H1 (cell line): ENCODE results near the gene TLR1. TPM values are rescaled to one million over a fixed set of nuclear protein-coding genes. Genes with fewer than 3 reads are reported as not detected.

Experiments
- CTCF ChIA-PET: fragments of 300-600 bp; sonication (Branson Sonifier 250); formaldehyde crosslinking; loops from one replicate; lab custom pipeline; 2021; ENCODE audit not compliant: partially characterized antibody; lab: Charles Lee
- POLR2A ChIA-PET: fragments of 300-600 bp; sonication (Branson Sonifier 250); formaldehyde crosslinking; loops from one replicate; lab custom pipeline; 2021; ENCODE audit warnings: inconsistent platforms; ENCODE audit not compliant: partially characterized antibody; lab: Charles Lee
- DNase-seq, 2 experiments: peaks; one replicate each; pipeline versions ENCODE4 v3.0.0 to v3.0.0-alpha.2; 2010 to 2022; ENCODE audit warnings: low spot score in 2 of 2, low read depth in 1 of 2, mixed read lengths in 1 of 2
- FAIRE-seq: peaks from 2 replicates; lab custom pipeline; 2011; peaks lifted over from hg19 to GRCh38; lab: Jason Lieb, UNC
- H2AFZ ChIP-seq: 2 replicates; pipeline ENCODE4 v1.8.1; 2012; ENCODE audit warnings: low read length, inconsistent platforms
- H2AK5ac ChIP-seq: 2 replicates; pipeline ENCODE4 v1.6.1; 2013; ENCODE audit warnings: low read depth, low read length
- H2BK120ac ChIP-seq: replicated peaks from 2 replicates; pipeline ENCODE3; 2013; ENCODE audit warnings: low read depth, low read length, inconsistent platforms
- H2BK12ac ChIP-seq: 2 replicates; pipeline ENCODE4 v1.6.1; 2013; ENCODE audit warnings: low read depth, low read length
- H2BK15ac ChIP-seq: 2 replicates; pipeline ENCODE4 v1.6.1; 2013; ENCODE audit warnings: low read length
- H2BK20ac ChIP-seq: 2 replicates; pipeline ENCODE4 v1.6.1; 2013; ENCODE audit warnings: low read length
- H2BK5ac ChIP-seq: 2 replicates; pipeline ENCODE4 v1.6.1; 2013; ENCODE audit warnings: low read depth, low read length
- H3K14ac ChIP-seq: 2 replicates; pipeline ENCODE4 v1.6.1; 2013; ENCODE audit warnings: inconsistent platforms; ENCODE audit not compliant: insufficient read length
- H3K18ac ChIP-seq: 2 replicates; pipeline ENCODE4 v1.6.1; 2013; ENCODE audit warnings: low read length; ENCODE audit errors: extremely low read depth
- H3K23ac ChIP-seq: 2 replicates; pipeline ENCODE4 v1.6.1; 2013; ENCODE audit warnings: inconsistent platforms; ENCODE audit not compliant: insufficient read length
- H3K23me2 ChIP-seq: 2 replicates; pipeline ENCODE4 v1.6.1; 2013; ENCODE audit warnings: low read depth, low read length
- H3K27ac ChIP-seq: 2 replicates; pipeline ENCODE4 v1.6.1; 2011; ENCODE audit warnings: low read depth, low read length, inconsistent platforms
- H3K27me3 ChIP-seq, 4 experiments: replicated peaks in 1 of 4; 1 replicate in 1 of 4; 2 replicates in 3 of 4; pipeline versions ENCODE4 v1.6.1 to v1.8.1; 2011 to 2013; ENCODE audit warnings: low read length in 3 of 4, mild to moderate bottlenecking in 3 of 4, inconsistent platforms in 2 of 4, mixed read lengths in 2 of 4, moderate library complexity in 1 of 4; ENCODE audit not compliant: control insufficient read depth in 3 of 4, insufficient read depth in 3 of 4; ENCODE audit errors: extremely low read depth in 1 of 4
- H3K36me3 ChIP-seq, 4 experiments: 2 replicates each; pipeline versions ENCODE4 v1.6.1 to v1.8.1; 2011 to 2013; ENCODE audit warnings: mild to moderate bottlenecking in 4 of 4, low read length in 3 of 4, moderate library complexity in 2 of 4, control low read depth in 1 of 4, inconsistent platforms in 1 of 4; ENCODE audit not compliant: insufficient read depth in 4 of 4, control insufficient read depth in 2 of 4
- H3K4ac ChIP-seq: replicated peaks from 2 replicates; pipeline ENCODE3; 2013; ENCODE audit warnings: low read length, low read depth, mixed read lengths, inconsistent platforms; ENCODE audit not compliant: insufficient read length
- H3K4me1 ChIP-seq, 4 experiments: replicated peaks in 1 of 4; 1 replicate in 1 of 4; 2 replicates in 3 of 4; pipeline versions ENCODE4 v1.6.1 to v1.8.1; 2011 to 2013; ENCODE audit warnings: low read length in 3 of 4, inconsistent platforms in 2 of 4, mixed read lengths in 1 of 4; ENCODE audit not compliant: insufficient read depth in 4 of 4, control insufficient read depth in 3 of 4
- H3K4me2 ChIP-seq, 2 experiments: 2 replicates each; pipeline versions ENCODE4 v1.6.1 to v1.8.1; 2011 to 2013; ENCODE audit warnings: low read depth in 2 of 2, low read length in 2 of 2, control low read depth in 1 of 2, inconsistent platforms in 1 of 2, mild to moderate bottlenecking in 1 of 2; ENCODE audit not compliant: insufficient read depth in 1 of 2
- H3K4me3 ChIP-seq, 4 experiments: fragments of 200-600, 300-600 bp in 1 of 4; sonication (generic), shearing (Covaris generic), sonication (Bioruptor Twin) in 1 of 4; 2 replicates each; pipeline versions ENCODE4 v1.5.1 to v1.8.1; 2011 to 2016; ENCODE audit warnings: low read length in 4 of 4, low read depth in 3 of 4, control low read depth in 2 of 4, inconsistent platforms in 2 of 4, mild to moderate bottlenecking in 2 of 4, mixed read lengths in 1 of 4, moderate library complexity in 1 of 4; ENCODE audit not compliant: insufficient read depth in 2 of 4; ENCODE audit errors: extremely low read depth in 1 of 4
- H3K56ac ChIP-seq: replicated peaks from 2 replicates; pipeline ENCODE3; 2013; ENCODE audit warnings: low read depth, mild to moderate bottlenecking, mixed read lengths, low read length, inconsistent platforms; ENCODE audit not compliant: insufficient read length
- H3K79me1 ChIP-seq: 2 replicates; pipeline ENCODE4 v1.6.1; 2013; ENCODE audit warnings: low read depth, low read length, control low read depth
- H3K79me2 ChIP-seq, 2 experiments: 2 replicates each; pipeline versions ENCODE4 v1.6.1 to v1.8.1; 2012 to 2013; ENCODE audit warnings: low read length in 2 of 2, mild to moderate bottlenecking in 2 of 2, inconsistent platforms in 1 of 2; ENCODE audit not compliant: insufficient read depth in 2 of 2, control insufficient read depth in 1 of 2
- H3K9ac ChIP-seq, 4 experiments: replicated peaks in 1 of 4; 1 replicate in 1 of 4; 2 replicates in 3 of 4; pipeline versions ENCODE4 v1.6.1 to v1.8.1; 2011 to 2013; ENCODE audit warnings: low read depth in 3 of 4, low read length in 3 of 4, control low read depth in 2 of 4, mild to moderate bottlenecking in 2 of 4, moderate library complexity in 2 of 4, inconsistent platforms in 1 of 4; ENCODE audit errors: extremely low read depth in 1 of 4
- H3K9me3 ChIP-seq, 2 experiments: 2 replicates each; pipeline versions ENCODE4 v1.6.1 to v1.8.1; 2012 to 2013; ENCODE audit warnings: mild to moderate bottlenecking in 2 of 2, moderate library complexity in 2 of 2, control low read depth in 1 of 2, inconsistent platforms in 1 of 2, low read depth in 1 of 2, low read length in 1 of 2, mixed read lengths in 1 of 2; ENCODE audit not compliant: insufficient read depth in 2 of 2
- H4K20me1 ChIP-seq, 2 experiments: replicated peaks in 1 of 2; 2 replicates each; pipeline versions ENCODE3 to v1.8.1; 2011 to 2013; ENCODE audit warnings: inconsistent platforms in 2 of 2, low read length in 2 of 2, mild to moderate bottlenecking in 1 of 2; ENCODE audit not compliant: insufficient read depth in 2 of 2, control insufficient read depth in 1 of 2
- H4K5ac ChIP-seq: 2 replicates; pipeline ENCODE4 v1.6.1; 2013; ENCODE audit warnings: low read length, low read depth, mixed read lengths, inconsistent platforms; ENCODE audit not compliant: insufficient read length
- H4K8ac ChIP-seq: 2 replicates; pipeline ENCODE4 v1.8.0; 2013; ENCODE audit warnings: mild to moderate bottlenecking, moderate library complexity, low read length, inconsistent platforms; ENCODE audit not compliant: insufficient read depth; ENCODE audit errors: extremely low read depth
- H4K91ac ChIP-seq: replicated peaks from 2 replicates; pipeline ENCODE3; 2013; ENCODE audit warnings: low read length, mixed read lengths, inconsistent platforms; ENCODE audit not compliant: insufficient read length
- BCL11A ChIP-seq, 2 experiments: IDR thresholded peaks; one replicate each; pipeline ENCODE4 v1.6.1; 2011; ENCODE audit warnings: low read depth in 2 of 2, low read length in 2 of 2, mild to moderate bottlenecking in 2 of 2
- CEBPB ChIP-seq: IDR thresholded peaks from 2 replicates; pipeline ENCODE4 v1.6.1; 2012; ENCODE audit warnings: low read depth, low read length
- HDAC2 ChIP-seq, 2 experiments: fragments of 300-600 bp in 1 of 2; sonication (generic) in 1 of 2; IDR thresholded peaks; 2 replicates each; pipeline ENCODE4 v1.6.1; 2011 to 2012; ENCODE audit warnings: low read depth in 2 of 2, low read length in 2 of 2, mild to moderate bottlenecking in 2 of 2, moderate library complexity in 2 of 2, borderline replicate concordance in 1 of 2, inconsistent platforms in 1 of 2
- JUN ChIP-seq: IDR thresholded peaks from 2 replicates; pipeline ENCODE4 v1.6.1; 2011; ENCODE audit warnings: low read depth, mild to moderate bottlenecking, improper control_type of control experiment, low read length
- KDM1A ChIP-seq: fragments of 200-600, 300-600 bp; sonication (generic); IDR thresholded peaks from 2 replicates; pipeline ENCODE4 v1.7.1; 2016; ENCODE audit warnings: mild to moderate bottlenecking, low read length, borderline replicate concordance
- KDM5A ChIP-seq: fragments of 200-600 bp; IDR thresholded peaks from 2 replicates; pipeline ENCODE4 v1.7.1; 2012; ENCODE audit warnings: mild to moderate bottlenecking, low read length, inconsistent platforms, mixed read lengths
- POU5F1 ChIP-seq: IDR thresholded peaks from 2 replicates; pipeline ENCODE4 v1.6.1; 2011; ENCODE audit warnings: low read depth, mild to moderate bottlenecking, low read length, moderate library complexity
- TBP ChIP-seq: IDR thresholded peaks from 2 replicates; pipeline ENCODE4 v1.6.1; 2011; ENCODE audit warnings: low read depth, low read length, improper control_type of control experiment
- TCF12 ChIP-seq: IDR thresholded peaks from 2 replicates; pipeline ENCODE4 v1.6.1; 2011; ENCODE audit warnings: low read depth, mild to moderate bottlenecking, low read length
- WGBS, 2 experiments: shearing (Covaris generic) in 1 of 2; methylation state at CpG; one replicate each; pipeline versions ENCODE4 v1.1.6 to v1.1.7; 2013 to 2015; ENCODE audit warnings: low lambda C conversion rate in 2 of 2, mixed read lengths in 2 of 2, inconsistent platforms in 1 of 2, low coverage in 1 of 2, missing lambda C conversion rate in 1 of 2; ENCODE audit not compliant: insufficient replicate concordance in 2 of 2, insufficient coverage in 1 of 2, insufficient read length in 1 of 2; ENCODE audit errors: extremely low coverage in 1 of 2, missing lambda C conversion rate in 1 of 2; 5-methylcytosine and 5-hydroxymethylcytosine counted together
- polyA plus RNA-seq, 7 experiments: library from polyadenylated mRNA; depleted of rRNA in 3 of 7; stranded (reverse) in 5 of 7; unstranded in 2 of 7; fragments of >200 nt in 5 of 7; fragments of 200-250 nt in 2 of 7; gene quantifications; 1 replicate in 5 of 7; 2 replicates in 1 of 7; 4 replicates in 1 of 7; pipeline versions ENCODE4 v1.2.1 to v1.2.3, GENCODE V29; 2011 to 2013; ENCODE audit warnings: missing spikeins in 2 of 7, mixed read lengths in 2 of 7
- total RNA-seq: library from RNA; stranded (reverse); fragmentation: NEBNext Ultra II Directional; extraction: Animal tissue kit (Norgen Biotek cat#: 25700); gene quantifications from 2 replicates; pipeline ENCODE4 v1.2.1, GENCODE V29; 2021
- TF ChIP-seq, protein P1 (sequence below): IDR thresholded peaks from 2 replicates; pipeline ENCODE4 v1.6.1; 2012; ENCODE audit warnings: inconsistent platforms
- TF ChIP-seq, protein P2 (sequence below): IDR thresholded peaks from 2 replicates; pipeline ENCODE4 v1.6.1; 2011; ENCODE audit warnings: low read depth, mild to moderate bottlenecking, low read length; ENCODE audit not compliant: insufficient read depth
- TF ChIP-seq, protein P3 (sequence below): IDR thresholded peaks from 2 replicates; pipeline ENCODE4 v1.6.1; 2012; ENCODE audit warnings: inconsistent platforms

The TLR1 gene
- total and polyA plus RNA-seq, 2 of the 8 experiments (the other 6 are each of a cell fraction or from before 2014, with no cell fraction given): not detected

DNA sequence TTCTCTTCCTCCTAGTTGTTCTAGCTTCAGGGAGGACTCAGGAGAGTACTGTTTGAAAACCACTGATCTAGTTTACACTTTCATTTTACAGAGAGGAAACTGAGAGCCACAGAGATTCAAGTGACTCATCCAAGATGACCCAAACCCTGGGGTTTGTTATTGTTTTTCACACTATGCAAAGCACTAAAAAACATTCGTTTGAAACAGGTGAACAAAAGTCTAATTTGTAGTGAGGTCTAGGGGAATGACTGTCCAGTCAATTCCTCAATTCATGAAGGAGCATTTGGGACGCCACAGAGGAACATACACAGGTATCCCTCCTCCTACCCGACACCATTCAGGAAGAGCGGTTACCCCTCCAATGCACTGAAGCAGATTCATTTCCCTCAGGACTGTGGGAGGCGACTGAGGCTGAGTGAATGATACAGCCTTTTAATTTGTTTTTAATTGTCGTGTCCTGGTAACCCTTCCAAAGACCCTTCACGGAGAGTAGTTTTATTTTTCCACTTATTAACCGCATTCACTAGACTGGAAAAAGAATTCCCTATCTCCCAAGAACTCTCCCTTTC lies 52.1 kb downstream of the TLR1 start:
- no peak for FAIRE-seq
- peaks cover 6 to 7% of the 10 kb centered on the region in 2 experiments; a peak in 2 of 4 replicates for H3K9me3 ChIP-seq
- no peak for TF ChIP-seq TBP
- TF ChIP-seq, protein P1, sequence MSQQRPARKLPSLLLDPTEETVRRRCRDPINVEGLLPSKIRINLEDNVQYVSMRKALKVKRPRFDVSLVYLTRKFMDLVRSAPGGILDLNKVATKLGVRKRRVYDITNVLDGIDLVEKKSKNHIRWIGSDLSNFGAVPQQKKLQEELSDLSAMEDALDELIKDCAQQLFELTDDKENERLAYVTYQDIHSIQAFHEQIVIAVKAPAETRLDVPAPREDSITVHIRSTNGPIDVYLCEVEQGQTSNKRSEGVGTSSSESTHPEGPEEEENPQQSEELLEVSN: no peak
- no peak for TF ChIP-seq BCL11A (IDR thresholded peaks at IDR 0.05; ENCODE audit: low read depth in 2 of 2, low read length in 2 of 2)
- TF ChIP-seq, protein P2, sequence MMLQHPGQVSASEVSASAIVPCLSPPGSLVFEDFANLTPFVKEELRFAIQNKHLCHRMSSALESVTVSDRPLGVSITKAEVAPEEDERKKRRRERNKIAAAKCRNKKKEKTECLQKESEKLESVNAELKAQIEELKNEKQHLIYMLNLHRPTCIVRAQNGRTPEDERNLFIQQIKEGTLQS: no peak
- TF ChIP-seq, protein P3, sequence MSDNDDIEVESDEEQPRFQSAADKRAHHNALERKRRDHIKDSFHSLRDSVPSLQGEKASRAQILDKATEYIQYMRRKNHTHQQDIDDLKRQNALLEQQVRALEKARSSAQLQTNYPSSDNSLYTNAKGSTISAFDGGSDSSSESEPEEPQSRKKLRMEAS: no peak
- no peak for TF ChIP-seq HDAC2 (IDR thresholded peaks at IDR 0.05; ENCODE audit: borderline replicate concordance in 1 of 2, low read depth in 2 of 2, low read length in 2 of 2)
- TF ChIP-seq CEBPB: no peak
- TF ChIP-seq TCF12: no peak
- TF ChIP-seq KDM1A: no peak
- TF ChIP-seq KDM5A: no peak
- no peak for TF ChIP-seq POU5F1
- TF ChIP-seq JUN: no peak

More for the DNA sequence above, 52.1 kb downstream of the TLR1 start:
- Histone ChIP-seq H3K23me2 (peaks cover 14% of the 10 kb centered on the region), H3K9ac (no peak overlapping the region), H2BK120ac (no peak overlapping the region), H4K8ac (no peak overlapping the region), H3K79me2 (no peaks in the 10 kb centered on the region), H3K56ac (no peak overlapping the region), H2BK20ac (no peak overlapping the region), H2BK15ac (no peak overlapping the region), H3K27ac (no peak overlapping the region), H2AK5ac (no peak overlapping the region), H3K79me1 (no peaks in the 10 kb centered on the region), H3K4me2 (peak overlapping the region; percentile 68 to 88; a peak in 3 of 4 replicates), H4K91ac (no peak overlapping the region), H4K20me1 (peaks cover 0 to 9% of the 10 kb centered on the region in 2 experiments), H2AFZ (peak overlapping the region; percentile 84; the same call in 1 of the 2 replicates), H3K36me3 (no peaks in the 10 kb centered on the region), H3K4me3 (peak overlapping the region in 1 of 4 experiments; percentile 12; a peak in 2 of 8 replicates), H3K14ac (no peak overlapping the region), H2BK5ac (no peak overlapping the region), H3K4ac (no peak overlapping the region), H3K23ac (no peak overlapping the region), H3K27me3 (no peaks in the 10 kb centered on the region; a peak in 1 of 7 replicates), H3K18ac (no peak overlapping the region), H3K4me1 (peaks cover 0 to 9% (median 7%) of the 10 kb centered on the region in 4 experiments; a peak in 6 of 7 replicates), H4K5ac (no peak overlapping the region), H2BK12ac (no peak overlapping the region)
- POLR2A ChIA-PET: no interaction called here
- 72% methylated on average over 8 of the region's 8 CpGs; no CpG with 5 or more reads in 1 of the 2 experiments for WGBS, 2 experiments
- CTCF ChIA-PET: no interaction called here
- no peak for DNase-seq
